ENCODE results near the gene CCDC150.

Gene CCDC150

GRCh38 chr2:196639180-196640030, at the start of gene CCDC150:
Gene CCDC150, plus strand, starts transcription at chr2:196639715. Its CDS starts 52 bp downstream, at chr2:196639767.
- peak; percentile 41 for TF ChIP-seq CTCF (conservative IDR thresholded peaks at IDR 0.05; ENCODE audit: low read depth, low read length)
- DNase-seq (ENCODE audit: low read depth): peak; percentile 73
- H3K4me3 ChIP-seq (ENCODE audit: low read length): peak within 1 kb of the TSS; percentile 89

- no peak for TF ChIP-seq CTCF (conservative IDR thresholded peaks at IDR 0.05; ENCODE audit: low read depth, low read length)
- DNase-seq (ENCODE audit: low read depth): no peak
- H3K4me3 ChIP-seq (ENCODE audit: low read length): no peak overlapping the region
Observed at GRCh38 chr2:196590286-196590685, 49.2 kb upstream of the CCDC150 start.

- no peak overlapping the region for H3K4me3 ChIP-seq (ENCODE audit: low read length)
- no peak for TF ChIP-seq CTCF (conservative IDR thresholded peaks at IDR 0.05; ENCODE audit: low read depth, low read length)
- DNase-seq (ENCODE audit: low read depth): no peak
Observed at GRCh38 chr2:196591004-196591403, 48.5 kb upstream of the CCDC150 start.

GRCh38 chr2:196591621-196592022, 47.9 kb upstream of the CCDC150 start:
- DNase-seq (ENCODE audit: low read depth): no peak
- no peak for TF ChIP-seq CTCF (conservative IDR thresholded peaks at IDR 0.05; ENCODE audit: low read depth, low read length)
- no peak overlapping the region for H3K4me3 ChIP-seq (ENCODE audit: low read length)

- DNase-seq (ENCODE audit: low read depth): no peak
- peak overlapping the region; percentile 56 for H3K4me3 ChIP-seq (ENCODE audit: low read length)
- peak; percentile 26 for TF ChIP-seq CTCF (conservative IDR thresholded peaks at IDR 0.05; ENCODE audit: low read depth, low read length)
Observed at GRCh38 chr2:196592331-196592910, 47.1 kb upstream of the CCDC150 start.

GRCh38 chr2:196592911-196593881, 46.3 kb upstream of the CCDC150 start, which contains the start of gene HECW2:
Gene HECW2, minus strand, starts transcription at chr2:196593554.
- no peak for TF ChIP-seq CTCF (conservative IDR thresholded peaks at IDR 0.05; ENCODE audit: low read depth, low read length)
- H3K4me3 ChIP-seq (ENCODE audit: low read length): peak within 1 kb of the TSS; percentile 56
- DNase-seq (ENCODE audit: low read depth): no peak

All from retinal pigment epithelial cell (primary cell).